PC-9 (cell line): ENCODE results near the gene NR1H2.

ENCODE experiments used
- EZH2 ChIP-seq: fragments of 200-600 bp; sonication (generic); IDR thresholded peaks from 2 replicates; pipeline ENCODE4 v1.8.0; 2017; ENCODE audit warnings: antibody characterized with exemption, low read depth
- TF ChIP-seq, protein P1 (sequence below): fragments of 200-600 bp; sonication (generic); conservative IDR thresholded peaks from 2 replicates; pipeline ENCODE4 v1.6.1; 2017; ENCODE audit warnings: mixed run types, antibody characterized with exemption, mild to moderate bottlenecking, moderate library complexity

DNA sequence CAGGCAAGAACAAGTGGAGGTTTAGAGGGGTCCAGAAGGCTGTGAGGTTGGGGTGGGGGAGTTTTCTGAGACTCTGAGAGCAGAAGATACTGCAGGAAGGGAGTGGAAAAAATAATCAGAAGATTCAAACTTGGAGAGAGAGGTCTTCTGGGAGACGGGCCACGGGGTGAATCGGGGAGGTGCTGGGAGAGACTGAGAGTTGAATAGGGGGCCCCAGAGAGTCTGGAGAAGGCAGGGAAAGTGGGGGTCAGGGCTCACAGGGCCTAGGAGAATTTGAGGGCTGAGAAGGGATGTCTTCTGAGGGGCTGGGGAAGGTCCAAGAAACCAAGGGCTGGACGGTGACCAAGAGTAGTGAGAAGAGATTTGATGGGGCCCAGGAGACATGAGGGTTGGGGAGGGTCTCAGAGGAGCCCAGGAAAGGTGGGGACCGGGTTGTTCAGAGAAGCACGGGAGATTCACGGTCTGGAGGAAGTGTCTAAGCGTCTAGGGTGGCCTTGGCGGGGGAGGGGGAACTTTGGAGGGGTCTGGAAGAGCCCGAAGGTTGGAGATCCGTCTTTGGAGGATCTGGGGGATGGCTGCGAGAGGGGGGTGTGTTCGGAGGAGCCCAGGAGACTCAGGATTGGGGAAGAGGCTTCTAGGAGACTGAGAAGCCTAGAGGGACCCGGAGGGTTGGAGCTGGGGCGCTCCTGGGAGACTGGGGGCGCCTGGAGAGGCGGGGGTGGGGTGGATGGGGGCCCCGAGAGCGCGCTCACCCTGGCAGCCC, 48.6 kb upstream of the NR1H2 start:
- TF ChIP-seq, protein P1, sequence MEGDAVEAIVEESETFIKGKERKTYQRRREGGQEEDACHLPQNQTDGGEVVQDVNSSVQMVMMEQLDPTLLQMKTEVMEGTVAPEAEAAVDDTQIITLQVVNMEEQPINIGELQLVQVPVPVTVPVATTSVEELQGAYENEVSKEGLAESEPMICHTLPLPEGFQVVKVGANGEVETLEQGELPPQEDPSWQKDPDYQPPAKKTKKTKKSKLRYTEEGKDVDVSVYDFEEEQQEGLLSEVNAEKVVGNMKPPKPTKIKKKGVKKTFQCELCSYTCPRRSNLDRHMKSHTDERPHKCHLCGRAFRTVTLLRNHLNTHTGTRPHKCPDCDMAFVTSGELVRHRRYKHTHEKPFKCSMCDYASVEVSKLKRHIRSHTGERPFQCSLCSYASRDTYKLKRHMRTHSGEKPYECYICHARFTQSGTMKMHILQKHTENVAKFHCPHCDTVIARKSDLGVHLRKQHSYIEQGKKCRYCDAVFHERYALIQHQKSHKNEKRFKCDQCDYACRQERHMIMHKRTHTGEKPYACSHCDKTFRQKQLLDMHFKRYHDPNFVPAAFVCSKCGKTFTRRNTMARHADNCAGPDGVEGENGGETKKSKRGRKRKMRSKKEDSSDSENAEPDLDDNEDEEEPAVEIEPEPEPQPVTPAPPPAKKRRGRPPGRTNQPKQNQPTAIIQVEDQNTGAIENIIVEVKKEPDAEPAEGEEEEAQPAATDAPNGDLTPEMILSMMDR: no peak
- no peak for TF ChIP-seq EZH2
